HS-5 (cell line): ENCODE results near the gene KCNJ12.
"Not testable (repeated sequence)": the region's sequence is repeated elsewhere in the genome, so short reads cannot be mapped to it uniquely, and the experiment has no call there.

Experiments
- DNase-seq: peaks from one replicate; pipeline ENCODE4 v3.0.0-alpha.2; 2012; ENCODE audit warnings: low read depth

Gene KCNJ12

DNA sequence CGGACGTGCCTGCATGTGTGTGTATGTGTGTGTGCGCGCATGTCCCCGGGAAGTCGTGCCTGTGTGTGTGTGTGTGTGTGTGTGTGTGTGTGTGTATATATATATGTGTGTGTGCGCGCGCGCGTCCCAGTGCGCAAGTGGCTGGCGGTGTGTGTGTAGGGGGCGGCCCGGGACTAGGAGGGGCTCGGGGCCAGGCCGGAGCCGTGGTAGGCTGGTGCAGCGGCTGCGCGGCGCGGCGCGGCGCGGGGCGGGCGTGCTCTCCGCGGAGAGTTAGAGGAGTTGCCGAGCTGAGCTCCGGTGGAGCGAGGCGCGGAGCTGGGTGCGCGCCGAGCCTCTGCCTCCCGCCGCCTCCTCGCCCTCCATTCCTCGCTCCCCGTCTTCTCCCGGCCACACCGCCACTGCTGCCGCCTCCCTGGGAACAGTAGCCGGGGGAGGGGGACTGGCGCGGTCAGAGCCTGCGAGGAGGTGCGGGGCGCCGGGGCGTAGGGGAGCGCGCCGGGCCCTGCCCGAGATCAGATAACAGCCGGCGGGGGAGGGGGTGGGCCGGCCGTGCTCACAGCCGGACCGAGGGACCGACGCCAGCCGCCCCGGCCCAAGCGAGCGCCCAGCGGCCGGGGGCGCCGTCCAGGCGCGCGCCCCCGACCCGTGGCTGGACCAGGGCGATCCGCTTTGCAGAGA, at the start of gene KCNJ12:
Gene KCNJ12, plus strand, starts transcription at position 277 of the 678 bp plus-strand sequence. CDS start 38,986 bp downstream, outside the sequence.
- no peak for DNase-seq

DNA sequence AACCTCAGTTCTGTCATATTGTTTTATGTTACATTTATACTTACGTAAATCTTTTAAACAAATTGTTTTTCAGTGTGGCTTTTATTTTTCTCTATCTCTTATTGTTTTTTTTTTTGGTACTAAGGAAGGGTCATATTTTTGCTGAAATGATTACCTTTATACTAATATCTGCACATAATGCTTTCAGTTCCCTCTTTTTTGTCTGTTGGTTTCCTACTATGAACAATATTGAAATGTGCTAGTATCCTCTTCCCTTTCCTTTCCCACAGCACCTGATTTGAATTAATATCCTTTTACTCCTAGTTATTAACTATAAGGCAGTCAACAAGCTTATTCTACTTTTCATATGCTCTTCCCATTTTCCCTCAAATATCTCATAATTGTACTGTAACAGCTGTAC, 48.2 kb upstream of the KCNJ12 start:
- DNase-seq, result not testable (repeated sequence)

DNA sequence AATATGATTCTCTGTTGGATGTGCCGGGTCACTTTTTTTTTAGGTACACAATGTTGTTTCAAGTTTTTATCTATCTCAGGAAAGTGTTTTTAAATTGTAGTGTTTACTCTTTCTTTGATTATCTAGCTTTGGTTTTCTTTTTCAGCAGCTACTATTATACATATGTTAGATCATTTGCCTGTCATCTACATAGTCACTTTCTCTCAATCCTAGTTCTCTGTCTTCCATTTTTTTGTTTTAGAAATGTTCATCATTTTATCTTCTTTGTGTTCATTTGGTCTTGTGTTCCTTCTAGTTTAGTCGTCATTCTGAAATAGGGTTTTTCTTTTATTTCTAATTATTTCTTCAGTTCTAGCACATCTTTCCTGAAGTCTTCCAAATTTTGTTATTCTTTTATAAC, 47.4 kb upstream of the KCNJ12 start:
- not testable (repeated sequence) for DNase-seq

DNA sequence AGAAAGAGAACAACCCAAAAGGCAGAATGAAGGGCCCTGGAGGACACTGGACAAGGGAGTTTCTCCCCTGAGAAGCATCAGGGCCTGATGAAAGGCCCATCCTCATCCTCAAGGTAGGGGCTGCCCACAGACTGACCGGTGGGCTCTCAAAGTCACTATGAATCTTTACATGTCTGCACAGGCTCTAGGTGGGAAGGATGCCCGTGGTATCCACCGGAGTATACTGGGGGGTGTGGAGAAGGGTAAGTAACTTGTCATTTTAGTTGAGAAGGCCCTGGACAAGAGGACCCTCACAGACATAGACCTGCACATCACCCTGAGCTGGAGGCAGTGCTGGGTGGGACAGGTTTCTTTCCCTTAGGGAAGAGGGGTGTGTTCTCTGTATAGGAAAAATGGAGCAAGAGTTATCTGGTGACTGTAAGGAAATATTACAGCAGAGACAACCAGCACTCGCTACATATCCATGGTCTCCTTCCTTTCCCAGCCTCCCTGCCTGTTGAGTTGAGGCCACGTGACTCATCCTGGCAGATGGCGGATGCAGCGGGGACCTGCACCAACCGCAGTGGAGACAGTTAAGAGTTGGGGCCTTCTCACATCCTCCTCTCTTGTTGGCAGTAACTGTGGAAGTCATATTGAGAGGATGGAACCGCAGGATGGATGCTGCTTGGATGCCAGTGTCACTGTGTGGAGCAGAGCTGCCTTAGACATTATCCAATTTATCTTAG, 45.6 kb upstream of the KCNJ12 start:
- DNase-seq, result no peak

DNA sequence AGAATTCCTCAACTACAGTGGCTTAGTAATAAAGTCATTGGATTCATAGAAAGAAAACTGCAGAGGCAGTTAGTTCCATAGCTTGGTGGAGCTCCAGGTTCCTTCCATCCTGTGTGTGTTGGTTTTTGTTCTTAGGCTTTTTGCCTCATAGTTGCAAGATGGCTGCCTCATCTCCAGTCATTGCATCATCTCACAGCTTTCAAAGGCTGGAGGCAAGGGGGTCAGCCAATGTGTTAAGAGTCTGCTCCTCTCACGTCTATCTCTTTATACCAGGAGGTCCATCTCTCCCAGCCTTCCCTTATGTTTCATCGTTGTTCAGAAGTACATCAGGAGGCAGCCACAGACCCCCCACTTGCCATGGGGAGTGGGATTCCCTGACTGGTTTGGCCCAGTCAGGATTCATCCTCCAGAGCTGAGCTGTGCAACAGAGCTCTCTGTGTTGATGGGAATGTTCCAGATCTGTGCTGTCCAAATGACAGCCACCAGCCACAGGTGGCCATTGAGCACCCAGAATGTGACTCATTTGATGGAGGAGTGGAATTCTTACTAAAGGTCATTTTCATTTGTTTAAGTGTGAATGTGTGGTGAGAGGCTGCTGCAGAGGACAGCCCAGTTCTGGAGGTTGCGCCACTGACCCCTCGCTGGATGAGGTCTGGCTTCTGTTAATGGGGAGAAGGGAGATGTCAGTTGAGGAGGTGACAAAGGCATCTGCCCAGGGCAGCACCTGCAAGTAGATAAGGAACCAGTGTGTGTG, 39.4 kb upstream of the KCNJ12 start:
- not testable (repeated sequence) for DNase-seq

DNA sequence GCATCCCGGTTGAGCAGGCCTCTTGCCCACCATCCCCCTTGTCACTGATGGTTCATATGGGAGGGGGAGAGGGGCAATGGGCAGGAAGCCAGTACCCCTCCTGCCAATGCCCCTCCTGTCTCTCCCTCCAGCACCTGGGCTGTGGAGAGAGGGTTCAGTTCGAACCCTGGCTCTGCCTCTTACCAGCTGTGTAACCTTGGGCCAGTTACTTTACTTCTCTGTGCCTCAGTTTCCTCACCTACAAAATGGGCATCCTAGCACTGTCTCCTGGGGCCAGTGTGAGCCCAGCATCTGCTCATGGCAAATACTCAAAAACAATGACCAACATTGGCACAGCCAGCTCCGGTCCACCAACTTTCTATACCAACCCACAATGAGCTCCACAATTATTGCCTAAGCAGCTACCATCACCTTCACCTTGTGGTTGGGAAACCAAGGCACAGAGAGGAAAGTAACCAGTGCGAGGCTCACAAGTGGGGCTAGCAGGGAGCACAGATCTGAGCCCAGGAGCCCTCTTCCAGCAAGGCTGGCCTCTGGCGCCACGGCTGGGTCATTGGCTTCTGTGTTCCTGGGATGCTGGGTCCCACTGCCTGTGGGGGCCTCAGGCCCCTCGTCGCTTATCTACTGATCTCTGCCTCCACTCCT, 38.1 kb upstream of the KCNJ12 start:
- not testable (repeated sequence) for DNase-seq

DNA sequence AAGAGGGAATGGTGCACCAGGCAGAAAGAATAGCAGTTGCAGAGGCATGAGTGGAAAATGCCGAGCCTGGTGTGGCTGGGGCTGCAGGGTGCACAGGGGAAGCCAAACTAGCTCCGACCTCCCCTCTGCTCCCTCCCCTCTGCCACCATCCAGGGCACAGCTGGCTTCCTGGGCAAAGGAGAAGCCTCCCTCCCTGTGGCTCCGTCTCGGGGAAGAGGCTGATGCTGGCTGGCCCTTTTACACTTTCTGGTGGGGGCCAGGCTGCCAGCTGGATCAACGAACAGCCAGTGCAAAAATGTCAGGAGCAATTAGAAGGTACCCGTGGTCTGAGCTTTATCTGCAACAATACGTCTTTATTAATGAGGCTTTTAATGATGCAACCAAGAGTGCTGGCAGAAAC, 37.1 kb upstream of the KCNJ12 start:
- DNase-seq, result no peak

DNA sequence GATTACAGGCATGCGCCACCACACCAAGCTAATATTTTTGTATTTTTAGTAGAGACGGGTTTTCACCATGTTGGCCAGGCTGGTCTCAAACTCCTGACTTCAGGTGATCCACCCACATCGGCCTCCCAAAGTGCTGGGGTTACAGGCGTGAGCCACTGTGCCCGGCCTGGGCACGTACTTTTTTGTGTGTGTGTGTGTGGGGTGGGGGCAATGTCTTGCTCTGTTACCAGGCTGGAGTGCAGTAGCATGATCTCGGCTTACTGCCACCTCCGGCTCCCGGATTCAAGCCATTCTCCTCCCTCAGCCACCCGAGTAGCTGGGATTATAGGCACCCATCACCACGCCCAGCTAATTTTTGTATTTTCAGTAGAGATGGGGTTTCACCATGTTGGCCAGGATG, 36.6 kb upstream of the KCNJ12 start:
- not testable (repeated sequence) for DNase-seq

DNA sequence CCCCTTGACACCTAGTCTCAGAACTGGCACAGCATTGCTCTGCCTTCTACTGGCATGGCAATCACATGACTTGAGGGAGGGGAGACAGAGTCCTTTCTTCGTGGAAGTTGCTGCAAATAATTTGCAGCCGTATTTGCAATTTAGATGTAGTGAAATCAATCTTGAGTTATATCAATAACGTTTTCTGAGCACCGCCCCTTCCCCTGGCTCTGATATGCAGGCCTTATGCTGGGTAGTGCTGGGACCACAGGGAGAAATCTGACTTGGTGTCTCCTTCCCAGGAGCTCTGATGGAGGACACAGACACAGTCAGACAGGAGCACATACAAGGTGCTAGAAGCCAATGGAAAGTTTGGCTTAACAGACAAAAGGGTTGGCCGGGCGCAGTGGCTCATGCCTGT, 35.8 kb upstream of the KCNJ12 start:
- DNase-seq, result not testable (repeated sequence)

DNA sequence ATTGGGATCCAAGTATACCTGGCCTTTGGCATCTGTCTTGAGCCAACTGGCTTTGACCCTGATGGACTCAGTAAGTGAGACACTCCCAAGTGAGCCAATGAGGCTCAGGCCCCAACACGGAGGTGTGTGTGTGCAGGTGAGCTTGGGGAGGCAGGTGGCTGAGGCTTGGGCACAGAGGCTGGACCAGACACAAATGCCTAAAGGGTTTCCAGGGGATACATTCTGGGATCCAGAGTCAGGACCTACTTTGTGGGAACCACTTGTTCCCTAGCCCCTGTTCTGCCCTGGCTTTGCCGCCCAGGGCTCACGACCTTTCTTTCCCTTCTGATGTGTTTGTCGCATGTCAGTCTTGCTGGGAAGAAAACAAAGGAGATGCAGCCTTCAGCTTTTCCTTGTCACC, 34.9 kb upstream of the KCNJ12 start:
- DNase-seq, result not testable (repeated sequence)

DNA sequence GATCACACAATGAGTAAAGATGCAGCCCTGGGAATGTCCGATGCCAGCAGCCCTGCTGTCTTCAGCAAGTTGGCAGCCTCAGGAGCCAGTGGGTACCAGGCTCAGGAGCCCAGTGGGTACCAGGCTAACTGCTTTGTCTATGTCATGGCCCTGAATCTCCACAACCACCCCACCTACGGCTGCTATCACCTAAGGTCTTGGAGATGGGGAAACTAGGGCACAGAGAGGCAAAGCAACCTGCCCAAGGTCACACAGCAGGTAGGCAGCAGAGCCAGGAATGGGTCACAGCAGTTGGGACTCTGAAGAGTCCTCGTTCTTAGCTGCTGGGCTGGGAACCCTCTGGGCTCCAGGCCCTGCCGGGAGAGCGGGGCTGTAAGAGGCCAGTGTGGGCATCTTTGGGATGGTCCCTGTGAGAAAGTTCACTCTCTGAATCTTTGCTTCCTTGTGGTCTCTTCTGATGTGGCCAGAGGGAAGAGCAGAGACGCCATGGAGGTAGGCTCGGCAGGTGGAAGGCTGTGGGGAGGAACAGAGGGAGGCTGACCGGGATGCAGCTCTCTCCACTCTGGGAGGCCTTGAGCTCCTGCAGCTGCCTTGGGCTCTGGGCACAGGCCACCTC, 34.1 kb upstream of the KCNJ12 start:
- DNase-seq, result not testable (repeated sequence)

DNA sequence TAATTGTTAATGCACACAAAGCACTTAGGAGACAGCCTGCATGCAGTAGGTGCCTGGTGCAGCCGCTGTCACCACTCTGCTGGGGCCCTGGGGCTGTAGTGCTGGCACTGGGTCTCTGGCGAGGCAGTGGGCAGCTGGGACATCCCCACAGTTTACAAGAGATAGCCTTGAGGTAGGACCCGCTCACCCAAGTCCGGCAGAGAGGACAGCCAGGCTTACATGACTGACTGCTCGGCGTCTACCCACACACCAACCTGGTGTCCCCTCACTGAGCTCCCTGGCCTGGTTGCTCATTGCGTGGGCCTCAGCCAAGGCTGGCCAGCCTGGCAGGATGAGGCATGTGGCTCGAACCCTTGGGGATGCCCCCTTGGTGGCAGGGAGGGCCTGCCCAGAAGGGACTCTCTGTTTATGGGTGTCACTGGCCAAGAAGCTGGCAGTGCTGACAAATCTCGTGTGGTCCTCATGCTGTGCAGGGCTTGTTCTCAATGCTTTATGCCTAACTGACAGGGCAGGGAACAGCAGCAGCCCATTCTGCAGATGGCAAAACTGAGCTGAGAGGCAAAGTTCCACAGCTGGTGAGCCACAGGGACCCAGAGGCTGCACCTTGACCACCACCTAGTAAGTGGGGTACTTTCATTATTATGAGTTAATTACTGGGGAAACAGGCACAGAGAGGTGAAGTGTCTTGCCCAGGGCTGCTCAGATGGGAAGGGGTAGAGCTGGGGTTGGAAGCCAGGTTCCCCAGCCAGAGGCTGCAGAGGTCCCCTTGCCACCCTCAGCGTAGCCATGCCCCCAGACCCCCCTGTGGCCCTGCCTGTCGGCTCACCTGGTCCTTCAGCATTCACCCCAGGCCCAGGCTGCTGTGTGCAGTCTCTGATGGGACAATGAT, 32.9 kb upstream of the KCNJ12 start:
- DNase-seq, result not testable (repeated sequence)

DNA sequence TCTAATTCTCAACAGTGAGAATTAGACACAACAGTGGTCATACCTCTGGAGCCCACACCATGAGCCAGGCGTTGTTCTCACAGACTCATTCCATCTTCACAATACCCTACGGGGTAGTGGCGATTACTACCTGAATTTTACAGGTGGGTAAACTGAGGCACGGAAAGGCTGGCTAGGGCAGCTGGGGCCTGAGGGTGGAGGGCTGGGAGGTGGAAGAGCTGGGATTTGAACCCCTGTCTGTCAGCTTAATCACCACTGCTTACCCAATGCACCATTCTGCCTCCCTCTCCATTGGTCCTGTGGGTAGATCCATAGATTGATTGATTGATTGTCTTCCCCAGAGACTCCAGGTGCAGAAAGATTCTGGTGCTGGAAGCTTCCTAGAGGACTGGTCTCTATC, 31.4 kb upstream of the KCNJ12 start:
- DNase-seq, result not testable (repeated sequence)

DNA sequence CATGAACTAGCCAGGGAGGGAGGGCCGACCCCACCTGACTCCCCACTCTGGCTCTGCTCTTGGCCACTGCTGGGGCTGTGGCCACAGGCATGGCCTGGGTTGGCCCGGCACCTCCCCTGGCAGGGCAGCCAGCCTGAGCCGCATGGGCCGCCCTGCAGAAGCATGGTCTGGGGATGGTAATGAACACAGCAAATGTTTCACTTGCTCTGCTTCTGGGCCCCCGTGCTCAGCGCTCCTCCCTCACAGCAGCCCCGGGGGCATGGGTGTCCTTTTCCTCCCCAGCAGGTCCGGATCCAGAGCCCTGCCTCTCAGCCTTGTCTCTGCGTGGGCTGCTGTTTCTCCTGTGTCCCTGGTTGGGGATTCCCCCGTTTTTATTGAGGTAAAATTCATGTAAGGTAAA, 30.9 kb upstream of the KCNJ12 start:
- DNase-seq, result no peak

DNA sequence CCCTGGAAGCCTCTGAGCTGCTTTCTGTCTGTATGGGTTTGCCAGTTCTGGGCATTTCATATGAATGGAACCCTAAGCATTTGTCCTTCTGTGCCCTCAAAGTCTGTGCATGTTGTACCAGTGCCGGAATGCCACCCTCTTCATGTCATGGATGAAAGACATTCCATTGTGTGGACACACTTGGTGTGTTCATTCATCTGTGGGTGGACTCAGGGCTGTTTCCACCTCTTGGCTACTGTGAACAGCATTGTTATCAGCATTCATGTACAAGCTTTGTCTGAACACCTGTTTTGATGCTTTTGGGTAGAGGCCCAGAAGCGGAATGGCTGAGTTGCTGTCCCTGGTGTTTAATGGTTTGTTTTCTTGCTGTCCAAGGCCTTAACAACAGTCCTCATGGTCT, 30.1 kb upstream of the KCNJ12 start:
- not testable (repeated sequence) for DNase-seq

DNA sequence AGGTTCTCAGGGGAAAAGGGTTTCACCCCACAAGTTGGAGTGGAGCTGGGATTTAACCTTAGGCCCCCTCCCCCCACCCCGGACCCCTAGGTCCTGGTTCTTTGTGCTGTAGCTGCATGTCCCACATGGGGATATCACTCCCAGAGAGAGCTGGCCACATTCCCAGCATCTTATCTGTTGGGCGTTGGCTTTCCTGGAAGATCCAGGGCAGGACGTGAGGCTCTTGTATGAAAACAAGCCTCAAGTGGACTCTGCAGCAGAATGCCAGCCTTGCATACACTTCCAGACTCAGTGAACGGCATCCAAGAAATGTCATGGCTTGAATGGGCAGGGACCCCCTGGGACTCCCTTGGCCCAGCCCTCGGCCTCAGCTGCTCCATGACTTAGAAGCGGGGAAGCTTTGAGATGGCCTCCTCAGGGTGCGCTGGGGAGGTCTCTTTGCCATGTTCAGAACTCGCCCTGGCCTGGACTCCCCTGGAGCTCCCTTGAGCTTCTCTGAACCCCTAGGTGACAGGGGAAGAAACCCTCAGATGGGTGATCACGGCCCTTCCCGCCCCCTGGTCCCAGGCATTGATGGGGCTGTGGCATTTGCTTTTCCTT, 29.4 kb upstream of the KCNJ12 start:
- DNase-seq, result not testable (repeated sequence)

DNA sequence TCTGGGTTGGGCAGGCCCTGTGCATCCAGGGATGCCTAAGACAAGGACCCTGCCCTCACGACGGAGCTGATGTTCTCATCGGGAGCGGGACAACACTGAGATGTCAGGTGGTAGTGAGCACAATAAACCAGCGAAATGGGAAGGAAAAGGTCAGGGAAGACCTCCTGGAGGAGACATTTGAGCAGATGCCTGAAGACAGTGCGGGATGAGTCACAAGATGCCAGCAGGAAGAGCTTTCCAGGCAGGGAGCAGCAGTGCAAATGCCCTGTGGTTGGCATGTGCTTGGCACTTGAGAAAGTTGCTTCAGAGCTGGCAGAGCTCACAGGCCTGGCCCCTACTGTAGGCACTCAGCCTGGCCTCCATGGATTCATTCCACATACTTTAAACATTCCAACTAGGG, 28.5 kb upstream of the KCNJ12 start:
- not testable (repeated sequence) for DNase-seq

DNA sequence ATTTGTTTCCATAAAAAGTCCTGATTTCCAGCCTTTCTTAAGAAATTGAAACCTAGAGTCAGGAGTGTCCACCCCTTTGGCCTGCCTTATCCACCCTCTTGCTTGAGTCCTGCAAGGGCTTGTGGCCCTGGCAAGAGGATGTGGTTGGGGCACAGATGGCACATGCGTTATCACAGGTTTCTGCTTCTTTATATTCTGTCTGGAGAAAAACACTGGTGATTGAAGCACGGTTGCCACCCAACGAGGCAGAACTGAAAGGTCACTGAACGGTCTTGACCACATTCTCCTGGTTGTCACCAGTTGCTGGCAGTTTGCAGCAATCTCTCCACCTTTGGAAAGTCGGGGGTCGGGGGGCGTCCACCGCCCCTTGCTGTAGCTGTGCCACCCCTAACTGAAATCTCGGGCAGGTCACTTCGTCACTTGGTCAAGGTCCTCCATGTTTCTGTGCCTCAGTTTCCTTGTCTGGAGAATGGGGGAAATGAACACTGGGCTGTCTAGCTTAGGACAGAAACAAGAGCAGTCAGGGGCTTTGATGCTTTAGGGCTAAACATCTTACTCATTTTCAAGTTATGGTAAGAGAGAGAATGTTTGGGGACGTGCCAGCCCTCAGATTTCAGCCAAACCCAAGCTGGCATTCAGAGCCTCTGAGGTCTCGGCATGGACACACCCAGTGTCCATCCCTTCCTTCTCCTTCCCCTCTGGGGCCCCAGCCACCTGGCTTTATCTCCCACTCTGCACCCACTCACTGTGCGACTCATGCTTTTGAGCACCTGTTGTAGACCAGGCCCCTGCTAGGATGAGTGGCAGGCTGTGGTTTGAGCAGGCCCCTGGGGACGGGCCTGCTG, 27.9 kb upstream of the KCNJ12 start:
- DNase-seq, result not testable (repeated sequence)

DNA sequence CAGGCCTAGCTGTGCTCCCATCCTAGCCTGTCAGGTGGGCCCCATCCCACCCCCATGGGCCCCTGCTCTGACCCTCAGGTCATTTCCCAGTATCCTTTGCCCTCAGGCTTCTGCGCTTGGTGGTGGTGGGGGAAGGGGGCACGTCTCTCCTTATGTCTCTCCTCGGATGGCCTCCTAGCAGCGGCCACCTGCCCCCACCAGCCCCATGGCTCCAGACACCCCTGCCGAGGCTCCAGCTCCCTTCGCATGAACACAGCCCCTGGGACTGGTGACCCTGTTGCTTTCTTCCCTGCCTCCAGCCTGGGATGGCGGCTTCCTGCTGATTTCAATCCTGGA, 27.3 kb upstream of the KCNJ12 start:
- not testable (repeated sequence) for DNase-seq
